Transverse colon (tissue), 4 donors: ENCODE data around the gene PAK1IP1. TPM values are rescaled to one million over a fixed set of nuclear protein-coding genes. Genes with fewer than 3 reads are reported as not detected.
"Not testable (repeated sequence)": the region's sequence is repeated elsewhere in the genome, so short reads cannot be mapped to it uniquely, and the experiment has no call there.

Experiments
- DNase-seq: peaks from one replicate; pipeline ENCODE4 v3.0.0-alpha.2; 2019
- H3K27ac ChIP-seq, 4 donors: fragments of 200-600 bp; sonication (generic); 2 replicates each; pipeline ENCODE4 v1.5.1; 2016 to 2018; ENCODE audit warnings: inconsistent platforms in 4 of 4
- H3K27me3 ChIP-seq: fragments of 200-600 bp; sonication (generic); 2 replicates; pipeline ENCODE4 v1.5.1; 2017; ENCODE audit warnings: inconsistent platforms
- H3K36me3 ChIP-seq, 4 donors: fragments of 200-600 bp; sonication (generic); 2 replicates each; pipeline ENCODE4 v1.5.1; 2017 to 2019; ENCODE audit warnings: inconsistent platforms in 4 of 4
- H3K4me1 ChIP-seq, 4 donors: fragments of 200-600 bp; sonication (generic); 2 replicates each; pipeline ENCODE4 v1.5.1; 2017 to 2020; ENCODE audit warnings: inconsistent platforms in 4 of 4
- H3K4me3 ChIP-seq, 4 donors: fragments of 200-600 bp; sonication (generic); 1 replicate in 1 of 4; 2 replicates in 3 of 4; pipeline versions ENCODE4 v1.5.1 to v1.6.1; 2017 to 2019; ENCODE audit warnings: inconsistent platforms in 4 of 4
- H3K9me3 ChIP-seq, 2 donors: fragments of 200-600 bp; sonication (generic); 2 replicates each; pipeline ENCODE4 v1.5.1; 2017 to 2019; ENCODE audit warnings: inconsistent platforms in 2 of 2
- EP300 ChIP-seq: sonication (generic); formaldehyde crosslinking; IDR thresholded peaks from one replicate; pipeline ENCODE4 v1.6.1; 2017; ENCODE audit warnings: antibody characterized with exemption, low read depth
- POLR2A ChIP-seq: fragments of 450-650 bp; IDR thresholded peaks from one replicate; pipeline ENCODE4 v1.6.1; 2016; ENCODE audit warnings: antibody characterized with exemption, mild to moderate bottlenecking, moderate library complexity
- POLR2AphosphoS5 ChIP-seq, 3 donors: sonication (generic); formaldehyde crosslinking; IDR thresholded peaks; one replicate each; pipeline ENCODE4 v1.6.1; 2016; ENCODE audit warnings: antibody characterized with exemption in 3 of 3
- WGBS, 2 donors: methylation state at CpG; one replicate each; pipeline ENCODE4 v1.1.5; 2018; ENCODE audit warnings: low coverage in 1 of 2; 5-methylcytosine and 5-hydroxymethylcytosine counted together
- in situ Hi-C, 4 donors: fragments of 200-750 bp; cut with MboI; loops; one replicate each; pipeline versions ENCODE4 v1.15.0 to v1.15.1; 2017; ENCODE audit warnings: low sequenced_read_pairs in 3 of 4, low pct_ligation_motif_present in 1 of 4, low pct_unique_long_range_greater_than_20kb in 1 of 4
- intact Hi-C: fragments of 100-400 bp; cut with DNase I; formaldehyde crosslinking; loops from one replicate; pipeline ENCODE4 v1.15.1; 2023; ENCODE audit warnings: low total_unique reads
- total RNA-seq, 4 donors: library from RNA; depleted of rRNA; stranded (reverse); fragments of >200 nt; gene quantifications; one replicate each; pipeline ENCODE4 v1.1.0, GENCODE V29; 2016
- TF ChIP-seq, protein P1 (sequence below), 5 experiments: fragments of 200-600 bp in 3 of 5; fragments of 450-650 bp in 2 of 5; sonication (generic) in 3 of 5; IDR thresholded peaks; 1 replicate in 2 of 5; 2 replicates in 3 of 5; pipeline ENCODE4 v1.5.1; 2016 to 2017; ENCODE audit warnings: antibody characterized with exemption in 5 of 5, inconsistent platforms in 3 of 5, mild to moderate bottlenecking in 2 of 5, moderate library complexity in 1 of 5

Gene PAK1IP1
- total RNA-seq, 4 donors from 2014 or later, result 5.6 to 6.4 (median 6.0) TPM

DNA sequence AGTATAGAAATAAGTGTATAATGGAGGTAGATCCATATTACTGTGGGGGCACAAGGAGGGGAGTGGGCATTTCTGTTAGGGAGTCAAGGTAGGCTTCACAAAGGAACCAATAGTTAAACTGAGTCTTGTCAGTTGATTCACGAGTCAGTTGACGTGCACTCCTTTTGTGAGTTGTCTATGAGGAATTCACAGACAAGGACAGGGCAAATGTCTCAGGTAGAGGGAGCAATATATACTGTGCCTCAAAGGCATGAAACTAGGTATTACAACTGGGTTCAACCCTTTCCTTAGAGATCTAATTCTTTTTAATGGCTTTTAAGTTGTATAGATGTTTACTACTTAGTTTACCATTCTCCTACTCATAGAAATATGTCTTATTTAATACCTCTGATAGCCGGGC lies 39.1 kb downstream of the PAK1IP1 start:
- TF ChIP-seq, protein P1, sequence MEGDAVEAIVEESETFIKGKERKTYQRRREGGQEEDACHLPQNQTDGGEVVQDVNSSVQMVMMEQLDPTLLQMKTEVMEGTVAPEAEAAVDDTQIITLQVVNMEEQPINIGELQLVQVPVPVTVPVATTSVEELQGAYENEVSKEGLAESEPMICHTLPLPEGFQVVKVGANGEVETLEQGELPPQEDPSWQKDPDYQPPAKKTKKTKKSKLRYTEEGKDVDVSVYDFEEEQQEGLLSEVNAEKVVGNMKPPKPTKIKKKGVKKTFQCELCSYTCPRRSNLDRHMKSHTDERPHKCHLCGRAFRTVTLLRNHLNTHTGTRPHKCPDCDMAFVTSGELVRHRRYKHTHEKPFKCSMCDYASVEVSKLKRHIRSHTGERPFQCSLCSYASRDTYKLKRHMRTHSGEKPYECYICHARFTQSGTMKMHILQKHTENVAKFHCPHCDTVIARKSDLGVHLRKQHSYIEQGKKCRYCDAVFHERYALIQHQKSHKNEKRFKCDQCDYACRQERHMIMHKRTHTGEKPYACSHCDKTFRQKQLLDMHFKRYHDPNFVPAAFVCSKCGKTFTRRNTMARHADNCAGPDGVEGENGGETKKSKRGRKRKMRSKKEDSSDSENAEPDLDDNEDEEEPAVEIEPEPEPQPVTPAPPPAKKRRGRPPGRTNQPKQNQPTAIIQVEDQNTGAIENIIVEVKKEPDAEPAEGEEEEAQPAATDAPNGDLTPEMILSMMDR (IDR thresholded peaks at IDR 0.05), result no peak
- TF ChIP-seq POLR2AphosphoS5 (IDR thresholded peaks at IDR 0.05) (no peak), EP300 (no peak), POLR2A (no peak)
- H3K4me3 ChIP-seq, result no peak overlapping the region
- no peaks in the 10 kb centered on the region for H3K27me3 ChIP-seq
- no peak overlapping the region for H3K27ac ChIP-seq
- H3K4me1 ChIP-seq, result no peaks in the 10 kb centered on the region
- in situ Hi-C loops, result no loop called here
- H3K9me3 ChIP-seq, result no peaks in the 10 kb centered on the region
- 90% methylated on average over 3 of the region's 3 CpGs; no CpG with 5 or more reads in 1 of the 2 donors for WGBS, 2 donors
- peaks cover 0 to 22% (median 5%) of the 10 kb centered on the region in 4 donors for H3K36me3 ChIP-seq
- intact Hi-C loops, result no loop called here
- DNase-seq, result no peak

DNA sequence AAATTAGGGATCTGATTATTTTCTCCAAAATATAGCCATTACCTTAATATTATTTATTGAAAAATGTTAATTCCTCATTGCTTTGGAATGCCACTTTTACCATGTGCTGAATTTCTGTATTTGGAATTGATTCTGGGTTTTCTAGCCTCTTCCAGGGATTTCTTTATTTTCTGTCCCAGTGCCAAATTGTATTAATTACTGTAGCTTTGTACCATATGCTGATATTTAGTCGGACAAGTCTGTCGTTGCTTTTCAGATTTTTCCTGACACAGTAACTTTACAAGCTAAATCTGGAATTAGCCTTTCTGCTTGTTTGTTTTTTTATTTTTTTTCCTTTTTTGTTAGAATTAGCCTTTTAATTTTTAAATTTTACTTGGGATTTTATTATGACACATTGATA lies 42.0 kb downstream of the PAK1IP1 start:
- no peaks in the 10 kb centered on the region for H3K9me3 ChIP-seq
- no peak overlapping the region for H3K4me3 ChIP-seq
- H3K36me3 ChIP-seq, result no peaks in the 10 kb centered on the region
- intact Hi-C loops, result no loop called here
- in situ Hi-C loops, result no loop called here
- WGBS, 2 donors, result 90 to 91% methylated on average over 2 of the region's 2 CpGs
- TF ChIP-seq POLR2AphosphoS5 (IDR thresholded peaks at IDR 0.05) (no peak), EP300 (no peak), POLR2A (no peak)
- TF ChIP-seq, protein P1 (IDR thresholded peaks at IDR 0.05), result no peak
- H3K4me1 ChIP-seq, result no peaks in the 10 kb centered on the region
- H3K27ac ChIP-seq, result no peak overlapping the region
- no peaks in the 10 kb centered on the region for H3K27me3 ChIP-seq
- DNase-seq, result no peak

DNA sequence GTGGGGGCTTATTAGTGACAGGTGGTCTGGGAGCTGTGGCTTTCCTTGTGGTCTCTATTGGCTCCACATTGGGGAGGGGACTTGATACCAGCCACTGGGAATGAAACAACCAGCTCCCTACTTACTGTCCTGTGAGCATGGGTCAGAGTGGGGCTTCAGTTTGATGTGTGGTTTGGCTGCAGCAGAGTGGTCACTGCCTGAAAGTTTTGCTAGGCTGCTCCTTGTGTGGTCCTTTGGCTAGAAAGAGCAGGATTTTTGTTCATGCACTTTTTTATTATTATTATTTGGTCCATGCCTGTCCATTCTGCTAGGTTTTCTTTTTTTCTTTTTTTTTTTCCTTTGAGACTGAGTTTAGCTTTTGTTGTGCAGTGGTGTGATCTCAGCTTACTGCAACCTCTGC lies 45.3 kb downstream of the PAK1IP1 start:
- intact Hi-C loops, result loop anchor here (10.0 kb wide), 1 partner anchor 45 kb away; the partner anchor contains the start of genes C6orf52 and PAK1IP1
- Histone ChIP-seq H3K9me3 (no peaks in the 10 kb centered on the region), H3K27ac (no peak overlapping the region), H3K4me1 (no peaks in the 10 kb centered on the region), H3K4me3 (no peak overlapping the region), H3K27me3 (no peaks in the 10 kb centered on the region), H3K36me3 (no peaks in the 10 kb centered on the region)
- in situ Hi-C loops, result loop anchor here in 1 of 4 donors (10.0 kb wide), 1 partner anchor 45 kb away; the partner anchor contains the start of genes C6orf52 and PAK1IP1
- no peak for DNase-seq
- no peak for TF ChIP-seq POLR2AphosphoS5 (IDR thresholded peaks at IDR 0.05)
- TF ChIP-seq, protein P1 (IDR thresholded peaks at IDR 0.05), result no peak
- no peak for TF ChIP-seq EP300
- TF ChIP-seq POLR2A, result no peak

DNA sequence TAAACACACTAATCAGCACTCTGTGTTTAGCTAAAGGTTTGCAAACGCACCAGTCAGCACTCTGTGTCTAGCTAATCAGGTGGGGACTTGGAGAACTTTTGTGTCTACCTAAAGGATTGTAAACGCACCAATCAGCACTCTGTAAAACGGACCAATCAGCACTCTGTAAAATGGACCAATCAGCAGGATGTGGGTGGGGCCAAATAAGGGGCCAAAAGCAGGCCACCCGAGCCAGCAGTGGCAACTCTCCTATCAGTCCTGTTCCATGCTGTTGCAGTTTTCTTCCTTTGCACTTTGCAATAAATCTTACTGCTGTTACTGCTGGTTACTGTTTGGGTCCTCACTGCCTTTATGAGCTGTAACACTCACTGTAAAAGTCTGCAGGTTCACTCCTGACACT lies 46.9 kb downstream of the PAK1IP1 start:
- not testable (repeated sequence) for H3K27ac ChIP-seq, H3K9me3 ChIP-seq, H3K27me3 ChIP-seq, H3K4me1 ChIP-seq, H3K36me3 ChIP-seq, DNase-seq, H3K4me3 ChIP-seq
- WGBS, 2 donors, result 73% methylated on average over 4 of the region's 4 CpGs; no CpG with 5 or more reads in 1 of the 2 donors
- intact Hi-C loops, result loop anchor here (10.0 kb wide), 1 partner anchor 47 kb away; the partner anchor contains the start of genes C6orf52 and PAK1IP1
- in situ Hi-C loops, result loop anchor here in 1 of 4 donors (10.0 kb wide), 1 partner anchor 47 kb away; the partner anchor contains the start of genes C6orf52 and PAK1IP1

DNA sequence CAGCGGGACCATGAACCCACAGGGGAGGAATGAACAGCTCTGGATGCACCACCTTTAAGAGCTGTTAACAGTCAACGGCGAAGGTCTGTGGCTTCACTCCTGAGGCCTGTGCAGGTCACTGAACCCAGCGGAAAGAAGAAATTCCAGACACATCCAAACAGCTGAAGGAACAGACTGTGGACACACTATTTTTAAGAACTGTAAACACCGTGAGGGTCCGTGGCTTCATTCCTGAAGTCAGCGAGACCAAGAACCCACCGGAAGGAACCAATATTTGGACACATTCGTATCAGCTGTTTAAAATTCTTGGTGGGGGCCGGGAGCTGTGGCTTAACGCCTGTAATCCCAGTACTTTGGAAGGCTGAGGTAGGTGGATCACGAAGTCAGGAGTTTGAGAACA lies 47.5 kb downstream of the PAK1IP1 start:
- Histone ChIP-seq H3K27ac (no peak overlapping the region), H3K4me1 (peaks cover 0 to 7% (median 4%) of the 10 kb centered on the region in 4 donors), H3K9me3 (no peaks in the 10 kb centered on the region), H3K4me3 (no peak overlapping the region), H3K36me3 (no peaks in the 10 kb centered on the region), H3K27me3 (no peaks in the 10 kb centered on the region)
- in situ Hi-C loops, result loop anchor here in 1 of 4 donors (10.0 kb wide), 1 partner anchor 47 kb away; the partner anchor contains the start of genes C6orf52 and PAK1IP1
- intact Hi-C loops, result loop anchor here (10.0 kb wide), 1 partner anchor 47 kb away; the partner anchor contains the start of genes C6orf52 and PAK1IP1
- WGBS, 2 donors, result 88 to 96% methylated on average over 3 to 12 of the region's 12 CpGs
- no peak for TF ChIP-seq EP300
- no peak for TF ChIP-seq POLR2AphosphoS5 (IDR thresholded peaks at IDR 0.05)
- no peak for TF ChIP-seq POLR2A
- TF ChIP-seq, protein P1 (IDR thresholded peaks at IDR 0.05), result no peak
- DNase-seq, result no peak
